Breast epithelium (tissue), 3 donors: ENCODE results near the gene PARL.

ENCODE experiments used
- CTCF ChIP-seq, 3 donors: fragments of 450-650 bp; IDR thresholded peaks; one replicate each; pipeline ENCODE4 v1.5.1; 2016 to 2017; ENCODE audit warnings: antibody characterized with exemption in 3 of 3, mild to moderate bottlenecking in 3 of 3, moderate library complexity in 3 of 3
- POLR2AphosphoS5 ChIP-seq, 3 donors: sonication (generic); formaldehyde crosslinking; IDR thresholded peaks; one replicate each; pipeline ENCODE4 v1.6.1; 2017; ENCODE audit warnings: antibody characterized with exemption in 3 of 3

GRCh38 chr3:183896184-183896583 lies 11.5 kb upstream of the PARL start:
- TF ChIP-seq POLR2AphosphoS5 (IDR thresholded peaks at IDR 0.05) (no peak), CTCF (IDR thresholded peaks at IDR 0.05) (no peak)
